GM23338 (cell line): Measurements from ENCODE around the gene FRAS1. TPM values are rescaled to one million over a fixed set of nuclear protein-coding genes. Genes with fewer than 3 reads are reported as not detected.

ENCODE experiments used
- ATAC-seq: fragments of 200-7000 bp; cut with Tn5 transposase; 3 replicates; pipeline ENCODE4 v1.9.1; 2020
- DNase-seq: peaks from one replicate; pipeline ENCODE4 v3.0.0-alpha.2; 2015; ENCODE audit warnings: low spot score
- H2AFZ ChIP-seq: fragments of 200-600 bp; sonication (generic); 2 replicates; pipeline ENCODE4 v1.8.0; 2016; ENCODE audit warnings: antibody characterized with exemption, mild to moderate bottlenecking, moderate library complexity
- H3F3A ChIP-seq: fragments of 200-600 bp; sonication (generic); replicated peaks from 2 replicates; pipeline ENCODE4 v1.8.0; 2017; ENCODE audit warnings: antibody characterized with exemption, mixed run types, low read depth
- H3K27ac ChIP-seq: fragments of 200-600 bp; sonication (generic); 2 replicates; pipeline ENCODE4 v1.6.1; 2016; ENCODE audit warnings: low read depth
- H3K27me3 ChIP-seq: fragments of 200-600 bp; sonication (generic); 2 replicates; pipeline ENCODE4 v1.8.0; 2016; ENCODE audit warnings: mild to moderate bottlenecking, mixed run types, moderate library complexity; ENCODE audit not compliant: insufficient read depth
- H3K36me3 ChIP-seq: fragments of 200-600 bp; sonication (generic); 2 replicates; pipeline ENCODE4 v1.8.0; 2016; ENCODE audit warnings: mild to moderate bottlenecking; ENCODE audit not compliant: insufficient read depth
- H3K4me1 ChIP-seq: fragments of 200-600 bp; sonication (generic); 2 replicates; pipeline ENCODE4 v1.8.0; 2016; ENCODE audit warnings: mild to moderate bottlenecking, moderate library complexity; ENCODE audit not compliant: insufficient read depth
- H3K4me2 ChIP-seq: fragments of 200-600 bp; sonication (generic); 2 replicates; pipeline ENCODE4 v1.7.1; 2017; ENCODE audit warnings: mixed run types
- H3K4me3 ChIP-seq: fragments of 200-600 bp; sonication (generic); 2 replicates; pipeline ENCODE4 v1.6.1; 2016; ENCODE audit warnings: mixed run types
- H3K79me2 ChIP-seq: fragments of 200-600 bp; sonication (generic); replicated peaks from 2 replicates; pipeline ENCODE4 v1.8.0; 2017; ENCODE audit warnings: mild to moderate bottlenecking; ENCODE audit not compliant: insufficient read depth
- H3K9me2 ChIP-seq: fragments of 200-600 bp; sonication (generic); 2 replicates; pipeline ENCODE4 v1.8.0; 2017; ENCODE audit not compliant: insufficient read depth
- H4K20me1 ChIP-seq: fragments of 200-600 bp; sonication (generic); replicated peaks from 2 replicates; pipeline ENCODE4 v1.8.0; 2017; ENCODE audit warnings: mild to moderate bottlenecking; ENCODE audit not compliant: insufficient read depth
- H3K27ac Mint-ChIP-seq: 2 replicates; pipeline ENCODE4 v1.8.0; 2020; ENCODE audit warnings: inconsistent platforms, mild to moderate bottlenecking, moderate library complexity, mixed read lengths
- H3K27me3 Mint-ChIP-seq: 3 replicates; pipeline ENCODE4 v1.8.0; 2022; ENCODE audit warnings: low read depth, mild to moderate bottlenecking, moderate library complexity, mixed read lengths, inconsistent platforms; ENCODE audit not compliant: insufficient read depth, poor library complexity
- H3K36me3 Mint-ChIP-seq: 3 replicates; pipeline ENCODE4 v1.8.0; 2021; ENCODE audit warnings: low read depth, mild to moderate bottlenecking, inconsistent platforms, moderate library complexity, mixed read lengths
- H3K4me1 Mint-ChIP-seq: 3 replicates; pipeline ENCODE4 v1.8.0; 2020; ENCODE audit warnings: mild to moderate bottlenecking, inconsistent platforms, mixed read lengths
- H3K4me3 Mint-ChIP-seq: 3 replicates; pipeline ENCODE4 v1.8.0; 2021; ENCODE audit warnings: moderate library complexity, mild to moderate bottlenecking, inconsistent platforms, mixed read lengths
- H3K9me3 Mint-ChIP-seq: 3 replicates; pipeline ENCODE4 v1.8.0; 2020; ENCODE audit warnings: moderate library complexity, mild to moderate bottlenecking, inconsistent platforms, mixed read lengths
- CREB1 ChIP-seq: fragments of 250-450 bp; sonication (Bioruptor Pico); IDR thresholded peaks from 2 replicates; pipeline ENCODE4 v1.5.0; 2020; ENCODE audit warnings: low read depth, mild to moderate bottlenecking, moderate library complexity
- JUNB ChIP-seq: IDR thresholded peaks from one replicate; pipeline ENCODE4 v1.6.1; 2016; ENCODE audit warnings: antibody characterized with exemption; ENCODE audit not compliant: unreplicated experiment
- NANOG ChIP-seq: IDR thresholded peaks from 2 replicates; pipeline ENCODE4 v1.6.1; 2016; ENCODE audit warnings: antibody characterized with exemption, borderline replicate concordance
- POLR2AphosphoS5 ChIP-seq: IDR thresholded peaks from 2 replicates; pipeline ENCODE4 v1.6.1; 2016; ENCODE audit warnings: antibody characterized with exemption, low read depth
- STAT1 ChIP-seq: IDR thresholded peaks from one replicate; pipeline ENCODE4 v1.6.1; 2016; ENCODE audit warnings: antibody characterized with exemption; ENCODE audit not compliant: unreplicated experiment
- ZNF114 ChIP-seq: fragments of 250-450 bp; sonication (Bioruptor Pico); IDR thresholded peaks from 2 replicates; pipeline ENCODE4 v1.5.0; 2020; ENCODE audit warnings: mild to moderate bottlenecking, moderate library complexity
- ZNF331 ChIP-seq: fragments of 250-450 bp; sonication (Bioruptor Pico); IDR thresholded peaks from 2 replicates; pipeline ENCODE4 v1.5.0; 2020; ENCODE audit warnings: low read depth, mild to moderate bottlenecking, moderate library complexity
- polyA plus RNA-seq: library from polyadenylated mRNA; unstranded; fragments of >200 nt; fragmentation: Nextera tagmentation; extraction: Ambion mirVana; gene quantifications from 2 replicates; pipeline ENCODE4 v1.2.1, GENCODE V29; 2016
- total RNA-seq: library from RNA; depleted of rRNA; stranded (reverse); fragments of >200 nt; shearing (Covaris generic); gene quantifications from 2 replicates; pipeline ENCODE4 v1.2.3, GENCODE V29; 2014
- TF ChIP-seq, protein P1 (sequence below): IDR thresholded peaks from 2 replicates; pipeline ENCODE4 v1.6.1; 2016; ENCODE audit warnings: antibody characterized with exemption
- TF ChIP-seq, protein P2 (sequence below): fragments of 250-450 bp; sonication (Bioruptor Pico); IDR thresholded peaks from 2 replicates; pipeline ENCODE4 v1.5.0; 2020; ENCODE audit warnings: mild to moderate bottlenecking, moderate library complexity
- TF ChIP-seq, protein P3 (sequence below), 2 experiments: fragments of 200-600 bp in 1 of 2; sonication (generic) in 1 of 2; conservative IDR thresholded peaks; 2 replicates each; pipeline versions ENCODE4 v1.5.1 to v1.6.1; 2016 to 2017; ENCODE audit warnings: antibody characterized with exemption in 2 of 2, low read depth in 2 of 2, mild to moderate bottlenecking in 2 of 2, moderate library complexity in 1 of 2
- TF ChIP-seq, protein P4 (sequence below): IDR thresholded peaks from one replicate; pipeline ENCODE4 v1.6.1; 2018; ENCODE audit warnings: antibody characterized with exemption; ENCODE audit not compliant: unreplicated experiment

Gene FRAS1
- total and polyA plus RNA-seq, 2 experiments from 2014 or later, result 12.4 to 108 TPM

DNA sequence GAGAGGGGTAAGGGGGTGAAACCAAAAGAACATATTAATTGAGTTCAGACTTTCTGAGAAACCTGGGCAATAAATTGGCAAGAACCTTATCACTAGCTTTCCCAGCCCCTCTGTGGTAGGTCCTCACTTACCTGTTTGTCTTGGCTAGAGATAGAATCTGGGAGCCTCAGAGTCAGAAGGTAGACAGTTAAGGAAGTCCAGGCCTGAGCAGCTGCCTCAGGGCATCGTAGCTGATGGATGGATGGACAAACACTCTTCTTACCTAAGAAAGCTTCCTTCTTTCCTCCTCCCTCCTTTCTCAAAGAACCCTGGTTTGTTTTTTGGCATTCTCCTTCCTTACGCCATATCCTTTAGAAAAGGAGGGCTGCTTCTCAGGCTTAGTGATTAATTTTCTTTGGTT, 24.4 kb downstream of the FRAS1 start:
- H3K27me3 ChIP-seq, result no peaks in the 10 kb centered on the region
- no peak overlapping the region for H3K4me2 ChIP-seq
- peaks cover 18% of the 10 kb centered on the region for H3K36me3 Mint-ChIP-seq

More for the DNA sequence above, 24.4 kb downstream of the FRAS1 start:
- H3K79me2 ChIP-seq, result peaks cover 62% of the 10 kb centered on the region
- H3F3A ChIP-seq, result no peaks in the 10 kb centered on the region
- no peak overlapping the region for H3K27ac ChIP-seq
- no peak overlapping the region for H3K4me3 ChIP-seq
- H3K27ac Mint-ChIP-seq, result no peak overlapping the region
- H3K27me3 Mint-ChIP-seq, result peaks cover 2% of the 10 kb centered on the region
- H2AFZ ChIP-seq, result no peak overlapping the region
- no peaks in the 10 kb centered on the region for H4K20me1 ChIP-seq
- H3K4me3 Mint-ChIP-seq, result no peak overlapping the region
- H3K36me3 ChIP-seq, result no peaks in the 10 kb centered on the region
- DNase-seq (no peak), ATAC-seq (peak; percentile 25; the same call in 1 of the 3 replicates)
- H3K9me2 ChIP-seq, result no peaks in the 10 kb centered on the region
- peaks cover 18% of the 10 kb centered on the region for H3K4me1 ChIP-seq
- peaks cover 16% of the 10 kb centered on the region for H3K4me1 Mint-ChIP-seq
- TF ChIP-seq ZNF331 (CRISPR knock-in tag), result no peak
- TF ChIP-seq, protein P1, sequence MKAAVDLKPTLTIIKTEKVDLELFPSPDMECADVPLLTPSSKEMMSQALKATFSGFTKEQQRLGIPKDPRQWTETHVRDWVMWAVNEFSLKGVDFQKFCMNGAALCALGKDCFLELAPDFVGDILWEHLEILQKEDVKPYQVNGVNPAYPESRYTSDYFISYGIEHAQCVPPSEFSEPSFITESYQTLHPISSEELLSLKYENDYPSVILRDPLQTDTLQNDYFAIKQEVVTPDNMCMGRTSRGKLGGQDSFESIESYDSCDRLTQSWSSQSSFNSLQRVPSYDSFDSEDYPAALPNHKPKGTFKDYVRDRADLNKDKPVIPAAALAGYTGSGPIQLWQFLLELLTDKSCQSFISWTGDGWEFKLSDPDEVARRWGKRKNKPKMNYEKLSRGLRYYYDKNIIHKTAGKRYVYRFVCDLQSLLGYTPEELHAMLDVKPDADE, result no peak
- TF ChIP-seq ZNF114 (CRISPR knock-in tag), result no peak
- no peak for TF ChIP-seq STAT1
- TF ChIP-seq, protein P2, sequence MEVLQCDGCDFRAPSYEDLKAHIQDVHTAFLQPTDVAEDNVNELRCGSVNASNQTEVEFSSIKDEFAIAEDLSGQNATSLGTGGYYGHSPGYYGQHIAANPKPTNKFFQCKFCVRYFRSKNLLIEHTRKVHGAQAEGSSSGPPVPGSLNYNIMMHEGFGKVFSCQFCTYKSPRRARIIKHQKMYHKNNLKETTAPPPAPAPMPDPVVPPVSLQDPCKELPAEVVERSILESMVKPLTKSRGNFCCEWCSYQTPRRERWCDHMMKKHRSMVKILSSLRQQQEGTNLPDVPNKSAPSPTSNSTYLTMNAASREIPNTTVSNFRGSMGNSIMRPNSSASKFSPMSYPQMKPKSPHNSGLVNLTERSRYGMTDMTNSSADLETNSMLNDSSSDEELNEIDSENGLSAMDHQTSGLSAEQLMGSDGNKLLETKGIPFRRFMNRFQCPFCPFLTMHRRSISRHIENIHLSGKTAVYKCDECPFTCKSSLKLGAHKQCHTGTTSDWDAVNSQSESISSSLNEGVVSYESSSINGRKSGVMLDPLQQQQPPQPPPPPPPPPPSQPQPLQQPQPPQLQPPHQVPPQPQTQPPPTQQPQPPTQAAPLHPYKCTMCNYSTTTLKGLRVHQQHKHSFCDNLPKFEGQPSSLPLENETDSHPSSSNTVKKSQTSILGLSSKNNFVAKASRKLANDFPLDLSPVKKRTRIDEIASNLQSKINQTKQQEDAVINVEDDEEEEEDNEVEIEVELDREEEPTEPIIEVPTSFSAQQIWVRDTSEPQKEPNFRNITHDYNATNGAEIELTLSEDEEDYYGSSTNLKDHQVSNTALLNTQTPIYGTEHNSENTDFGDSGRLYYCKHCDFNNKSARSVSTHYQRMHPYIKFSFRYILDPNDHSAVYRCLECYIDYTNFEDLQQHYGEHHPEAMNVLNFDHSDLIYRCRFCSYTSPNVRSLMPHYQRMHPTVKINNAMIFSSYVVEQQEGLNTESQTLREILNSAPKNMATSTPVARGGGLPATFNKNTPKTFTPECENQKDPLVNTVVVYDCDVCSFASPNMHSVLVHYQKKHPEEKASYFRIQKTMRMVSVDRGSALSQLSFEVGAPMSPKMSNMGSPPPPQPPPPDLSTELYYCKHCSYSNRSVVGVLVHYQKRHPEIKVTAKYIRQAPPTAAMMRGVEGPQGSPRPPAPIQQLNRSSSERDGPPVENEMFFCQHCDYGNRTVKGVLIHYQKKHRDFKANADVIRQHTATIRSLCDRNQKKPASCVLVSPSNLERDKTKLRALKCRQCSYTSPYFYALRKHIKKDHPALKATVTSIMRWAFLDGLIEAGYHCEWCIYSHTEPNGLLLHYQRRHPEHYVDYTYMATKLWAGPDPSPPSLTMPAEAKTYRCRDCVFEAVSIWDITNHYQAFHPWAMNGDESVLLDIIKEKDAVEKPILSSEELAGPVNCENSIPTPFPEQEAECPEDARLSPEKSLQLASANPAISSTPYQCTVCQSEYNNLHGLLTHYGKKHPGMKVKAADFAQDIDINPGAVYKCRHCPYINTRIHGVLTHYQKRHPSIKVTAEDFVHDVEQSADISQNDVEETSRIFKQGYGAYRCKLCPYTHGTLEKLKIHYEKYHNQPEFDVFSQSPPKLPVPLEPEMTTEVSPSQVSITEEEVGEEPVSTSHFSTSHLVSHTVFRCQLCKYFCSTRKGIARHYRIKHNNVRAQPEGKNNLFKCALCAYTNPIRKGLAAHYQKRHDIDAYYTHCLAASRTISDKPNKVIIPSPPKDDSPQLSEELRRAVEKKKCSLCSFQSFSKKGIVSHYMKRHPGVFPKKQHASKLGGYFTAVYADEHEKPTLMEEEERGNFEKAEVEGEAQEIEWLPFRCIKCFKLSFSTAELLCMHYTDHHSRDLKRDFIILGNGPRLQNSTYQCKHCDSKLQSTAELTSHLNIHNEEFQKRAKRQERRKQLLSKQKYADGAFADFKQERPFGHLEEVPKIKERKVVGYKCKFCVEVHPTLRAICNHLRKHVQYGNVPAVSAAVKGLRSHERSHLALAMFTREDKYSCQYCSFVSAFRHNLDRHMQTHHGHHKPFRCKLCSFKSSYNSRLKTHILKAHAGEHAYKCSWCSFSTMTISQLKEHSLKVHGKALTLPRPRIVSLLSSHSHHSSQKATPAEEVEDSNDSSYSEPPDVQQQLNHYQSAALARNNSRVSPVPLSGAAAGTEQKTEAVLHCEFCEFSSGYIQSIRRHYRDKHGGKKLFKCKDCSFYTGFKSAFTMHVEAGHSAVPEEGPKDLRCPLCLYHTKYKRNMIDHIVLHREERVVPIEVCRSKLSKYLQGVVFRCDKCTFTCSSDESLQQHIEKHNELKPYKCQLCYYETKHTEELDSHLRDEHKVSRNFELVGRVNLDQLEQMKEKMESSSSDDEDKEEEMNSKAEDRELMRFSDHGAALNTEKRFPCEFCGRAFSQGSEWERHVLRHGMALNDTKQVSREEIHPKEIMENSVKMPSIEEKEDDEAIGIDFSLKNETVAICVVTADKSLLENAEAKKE, result no peak
- no peak for TF ChIP-seq POLR2AphosphoS5
- TF ChIP-seq, protein P3, sequence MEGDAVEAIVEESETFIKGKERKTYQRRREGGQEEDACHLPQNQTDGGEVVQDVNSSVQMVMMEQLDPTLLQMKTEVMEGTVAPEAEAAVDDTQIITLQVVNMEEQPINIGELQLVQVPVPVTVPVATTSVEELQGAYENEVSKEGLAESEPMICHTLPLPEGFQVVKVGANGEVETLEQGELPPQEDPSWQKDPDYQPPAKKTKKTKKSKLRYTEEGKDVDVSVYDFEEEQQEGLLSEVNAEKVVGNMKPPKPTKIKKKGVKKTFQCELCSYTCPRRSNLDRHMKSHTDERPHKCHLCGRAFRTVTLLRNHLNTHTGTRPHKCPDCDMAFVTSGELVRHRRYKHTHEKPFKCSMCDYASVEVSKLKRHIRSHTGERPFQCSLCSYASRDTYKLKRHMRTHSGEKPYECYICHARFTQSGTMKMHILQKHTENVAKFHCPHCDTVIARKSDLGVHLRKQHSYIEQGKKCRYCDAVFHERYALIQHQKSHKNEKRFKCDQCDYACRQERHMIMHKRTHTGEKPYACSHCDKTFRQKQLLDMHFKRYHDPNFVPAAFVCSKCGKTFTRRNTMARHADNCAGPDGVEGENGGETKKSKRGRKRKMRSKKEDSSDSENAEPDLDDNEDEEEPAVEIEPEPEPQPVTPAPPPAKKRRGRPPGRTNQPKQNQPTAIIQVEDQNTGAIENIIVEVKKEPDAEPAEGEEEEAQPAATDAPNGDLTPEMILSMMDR (conservative IDR thresholded peaks at IDR 0.05; ENCODE audit: low read depth in 2 of 2), result no peak
- TF ChIP-seq CREB1, result no peak
- no peak for TF ChIP-seq JUNB
- TF ChIP-seq NANOG, result no peak
- TF ChIP-seq, protein P4, sequence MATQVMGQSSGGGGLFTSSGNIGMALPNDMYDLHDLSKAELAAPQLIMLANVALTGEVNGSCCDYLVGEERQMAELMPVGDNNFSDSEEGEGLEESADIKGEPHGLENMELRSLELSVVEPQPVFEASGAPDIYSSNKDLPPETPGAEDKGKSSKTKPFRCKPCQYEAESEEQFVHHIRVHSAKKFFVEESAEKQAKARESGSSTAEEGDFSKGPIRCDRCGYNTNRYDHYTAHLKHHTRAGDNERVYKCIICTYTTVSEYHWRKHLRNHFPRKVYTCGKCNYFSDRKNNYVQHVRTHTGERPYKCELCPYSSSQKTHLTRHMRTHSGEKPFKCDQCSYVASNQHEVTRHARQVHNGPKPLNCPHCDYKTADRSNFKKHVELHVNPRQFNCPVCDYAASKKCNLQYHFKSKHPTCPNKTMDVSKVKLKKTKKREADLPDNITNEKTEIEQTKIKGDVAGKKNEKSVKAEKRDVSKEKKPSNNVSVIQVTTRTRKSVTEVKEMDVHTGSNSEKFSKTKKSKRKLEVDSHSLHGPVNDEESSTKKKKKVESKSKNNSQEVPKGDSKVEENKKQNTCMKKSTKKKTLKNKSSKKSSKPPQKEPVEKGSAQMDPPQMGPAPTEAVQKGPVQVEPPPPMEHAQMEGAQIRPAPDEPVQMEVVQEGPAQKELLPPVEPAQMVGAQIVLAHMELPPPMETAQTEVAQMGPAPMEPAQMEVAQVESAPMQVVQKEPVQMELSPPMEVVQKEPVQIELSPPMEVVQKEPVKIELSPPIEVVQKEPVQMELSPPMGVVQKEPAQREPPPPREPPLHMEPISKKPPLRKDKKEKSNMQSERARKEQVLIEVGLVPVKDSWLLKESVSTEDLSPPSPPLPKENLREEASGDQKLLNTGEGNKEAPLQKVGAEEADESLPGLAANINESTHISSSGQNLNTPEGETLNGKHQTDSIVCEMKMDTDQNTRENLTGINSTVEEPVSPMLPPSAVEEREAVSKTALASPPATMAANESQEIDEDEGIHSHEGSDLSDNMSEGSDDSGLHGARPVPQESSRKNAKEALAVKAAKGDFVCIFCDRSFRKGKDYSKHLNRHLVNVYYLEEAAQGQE, result no peak
- no peaks in the 10 kb centered on the region for H3K9me3 Mint-ChIP-seq
